GM18520 (cell line): ENCODE data around the gene RAB36.

Experiments used
- ATAC-seq: cut with Tn5 transposase; IDR thresholded peaks from one replicate; pipeline ENCODE4 v1.9.1; 2021; ENCODE audit not compliant: unreplicated experiment

RAB36 gene

GRCh38 chr22:23180301-23180892 is 35.1 kb downstream of the RAB36 start, which contains the start of gene BCR:
BCR (plus strand) TSS chr22:23180509; CDS start chr22:23180961, 452 bp downstream.
- ATAC-seq, result no peak

DNA sequence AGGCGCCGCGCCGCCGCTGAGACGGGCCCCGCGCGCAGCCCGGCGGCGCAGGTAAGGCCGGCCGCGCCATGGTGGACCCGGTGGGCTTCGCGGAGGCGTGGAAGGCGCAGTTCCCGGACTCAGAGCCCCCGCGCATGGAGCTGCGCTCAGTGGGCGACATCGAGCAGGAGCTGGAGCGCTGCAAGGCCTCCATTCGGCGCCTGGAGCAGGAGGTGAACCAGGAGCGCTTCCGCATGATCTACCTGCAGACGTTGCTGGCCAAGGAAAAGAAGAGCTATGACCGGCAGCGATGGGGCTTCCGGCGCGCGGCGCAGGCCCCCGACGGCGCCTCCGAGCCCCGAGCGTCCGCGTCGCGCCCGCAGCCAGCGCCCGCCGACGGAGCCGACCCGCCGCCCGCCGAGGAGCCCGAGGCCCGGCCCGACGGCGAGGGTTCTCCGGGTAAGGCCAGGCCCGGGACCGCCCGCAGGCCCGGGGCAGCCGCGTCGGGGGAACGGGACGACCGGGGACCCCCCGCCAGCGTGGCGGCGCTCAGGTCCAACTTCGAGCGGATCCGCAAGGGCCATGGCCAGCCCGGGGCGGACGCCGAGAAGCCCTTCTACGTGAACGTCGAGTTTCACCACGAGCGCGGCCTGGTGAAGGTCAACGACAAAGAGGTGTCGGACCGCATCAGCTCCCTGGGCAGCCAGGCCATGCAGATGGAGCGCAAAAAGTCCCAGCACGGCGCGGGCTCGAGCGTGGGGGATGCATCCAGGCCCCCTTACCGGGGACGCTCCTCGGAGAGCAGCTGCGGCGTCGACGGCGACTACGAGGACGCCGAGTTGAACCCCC is 35.8 kb downstream of the RAB36 start:
- ATAC-seq, result no peak

DNA sequence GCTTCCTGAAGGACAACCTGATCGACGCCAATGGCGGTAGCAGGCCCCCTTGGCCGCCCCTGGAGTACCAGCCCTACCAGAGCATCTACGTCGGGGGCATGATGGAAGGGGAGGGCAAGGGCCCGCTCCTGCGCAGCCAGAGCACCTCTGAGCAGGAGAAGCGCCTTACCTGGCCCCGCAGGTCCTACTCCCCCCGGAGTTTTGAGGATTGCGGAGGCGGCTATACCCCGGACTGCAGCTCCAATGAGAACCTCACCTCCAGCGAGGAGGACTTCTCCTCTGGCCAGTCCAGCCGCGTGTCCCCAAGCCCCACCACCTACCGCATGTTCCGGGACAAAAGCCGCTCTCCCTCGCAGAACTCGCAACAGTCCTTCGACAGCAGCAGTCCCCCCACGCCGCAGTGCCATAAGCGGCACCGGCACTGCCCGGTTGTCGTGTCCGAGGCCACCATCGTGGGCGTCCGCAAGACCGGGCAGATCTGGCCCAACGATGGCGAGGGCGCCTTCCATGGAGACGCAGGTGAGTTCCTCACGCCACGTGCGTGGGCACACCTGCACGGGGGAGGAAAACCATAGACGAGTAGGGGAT is 36.5 kb downstream of the RAB36 start:
- no peak for ATAC-seq

GRCh38 chr22:23182309-23183060 is 37.2 kb downstream of the RAB36 start:
- no peak for ATAC-seq

DNA sequence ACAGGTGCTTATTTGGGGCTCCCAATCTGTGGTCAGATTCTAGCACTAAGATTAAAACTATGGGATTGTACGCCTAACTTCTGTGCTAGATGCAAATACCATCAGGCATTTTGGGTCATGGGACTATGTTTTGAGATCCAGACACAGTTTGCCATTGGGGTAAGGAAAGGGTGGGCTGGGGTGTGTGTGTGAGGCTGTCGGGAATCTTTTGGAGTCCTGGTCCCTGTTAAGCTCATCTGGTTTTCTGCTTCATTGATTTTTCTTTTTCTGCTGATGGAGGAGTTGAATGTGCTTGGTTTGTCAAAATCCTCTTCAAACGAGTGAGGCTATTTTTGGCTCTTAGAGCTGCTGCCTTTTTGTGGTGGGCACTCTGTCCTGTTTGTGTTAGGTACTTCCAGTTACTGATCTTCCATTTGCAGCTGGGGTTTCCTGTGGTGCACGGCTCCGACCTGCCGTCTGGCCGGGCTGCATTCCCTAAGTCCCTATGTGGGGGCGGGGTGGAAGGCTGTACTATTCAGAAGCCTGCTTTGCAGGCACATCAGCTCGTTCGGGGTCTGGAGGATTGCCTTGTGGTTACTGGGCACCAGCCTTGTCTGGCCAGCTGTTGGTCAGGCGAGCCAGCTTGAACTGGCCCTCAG is 37.9 kb downstream of the RAB36 start:
- no peak for ATAC-seq

DNA sequence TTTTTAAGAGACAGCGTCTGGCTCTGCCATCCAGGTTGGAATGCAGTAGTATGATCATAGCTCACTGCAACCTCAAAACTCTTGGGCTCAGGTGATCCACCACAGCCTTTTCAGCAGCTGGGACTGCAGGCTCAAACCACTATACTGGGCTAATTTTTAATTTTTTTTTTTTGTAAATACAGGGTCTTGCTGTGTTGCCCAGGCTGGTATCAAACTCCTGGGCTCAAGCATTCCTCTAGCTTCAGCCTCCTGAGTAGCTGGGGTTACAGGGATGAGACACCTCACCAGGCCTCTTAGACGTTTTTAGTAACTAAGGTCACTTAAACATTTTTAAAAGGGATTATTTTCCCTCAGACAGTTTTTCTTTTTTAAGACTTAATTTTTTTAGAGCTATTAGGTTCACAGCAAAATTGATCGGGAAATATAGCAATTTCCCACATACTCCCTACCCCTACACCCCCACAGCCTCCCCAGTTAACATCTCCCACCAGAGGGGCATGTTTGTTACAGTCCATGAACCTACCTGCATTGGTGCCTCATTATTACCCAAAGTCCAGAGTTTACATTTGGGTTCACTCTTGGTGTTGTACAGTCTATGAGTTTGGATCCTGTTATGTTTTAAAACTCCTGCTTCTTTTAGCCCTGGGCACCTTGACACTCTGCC is 39.0 kb downstream of the RAB36 start:
- no peak for ATAC-seq

DNA sequence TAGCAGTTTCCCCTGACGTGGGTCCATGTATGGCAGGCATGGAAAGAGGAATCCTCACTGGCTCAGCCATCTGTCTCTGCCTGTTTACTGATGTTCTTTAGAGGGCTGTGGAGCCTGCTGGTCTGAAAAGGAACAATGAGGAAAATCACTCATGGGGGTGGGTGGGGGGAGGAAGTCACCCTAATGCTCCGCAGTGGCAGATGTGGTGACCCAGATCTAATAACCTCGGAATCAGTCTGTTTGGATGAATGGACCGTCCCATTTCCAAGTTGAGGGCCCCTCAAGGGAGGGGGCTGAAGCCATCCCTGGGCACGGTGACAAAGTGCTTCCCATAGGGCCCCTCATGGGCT is 39.5 kb downstream of the RAB36 start:
- ATAC-seq, result no peak

DNA sequence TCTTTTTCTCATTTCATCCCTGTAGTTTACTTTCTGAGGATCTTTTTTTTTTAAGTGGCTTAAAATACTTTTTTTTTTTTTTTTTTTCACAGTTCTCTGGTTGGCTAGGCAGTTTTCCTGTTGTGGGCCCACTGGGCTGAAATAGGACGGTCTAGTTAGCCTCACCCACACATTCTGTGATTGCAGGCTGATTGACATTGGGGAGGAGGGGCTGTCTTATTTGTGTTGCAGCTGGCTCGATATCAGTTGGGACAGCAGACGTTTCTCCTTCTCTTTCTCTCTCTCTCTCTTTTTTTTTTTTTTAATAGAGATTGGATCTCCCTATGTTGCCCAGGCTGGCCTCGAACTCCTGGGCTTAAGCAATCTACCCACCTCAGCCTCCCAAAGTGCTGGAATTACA is 41.9 kb downstream of the RAB36 start:
- ATAC-seq, result no peak

- ATAC-seq, result no peak
Observed at GRCh38 chr22:23187871-23188700, 42.8 kb downstream of the RAB36 start.

GRCh38 chr22:23190526-23190925 is 45.2 kb downstream of the RAB36 start:
- ATAC-seq, result no peak

GRCh38 chr22:23192133-23192532 is 46.9 kb downstream of the RAB36 start:
- no peak for ATAC-seq

DNA sequence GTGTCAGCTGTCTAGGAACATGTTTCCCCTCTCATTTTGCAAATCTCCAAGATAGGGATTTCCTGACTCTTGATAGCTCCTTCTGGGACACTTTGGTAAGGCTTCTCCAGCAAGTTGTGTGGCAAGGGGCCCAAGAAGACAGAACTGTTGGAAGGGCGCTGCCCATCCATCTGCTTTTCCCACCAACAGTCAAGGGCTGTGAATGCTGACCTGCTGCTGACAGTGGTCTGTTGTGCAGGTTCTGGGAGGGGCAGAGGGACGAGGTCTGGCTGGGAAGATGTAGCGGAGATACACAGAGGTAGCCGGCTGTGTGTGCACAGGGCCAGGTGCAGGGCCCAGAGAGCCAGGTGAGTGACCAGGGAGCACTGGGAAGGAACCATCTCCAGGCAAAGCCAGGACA is 47.3 kb downstream of the RAB36 start:
- ATAC-seq, result no peak

DNA sequence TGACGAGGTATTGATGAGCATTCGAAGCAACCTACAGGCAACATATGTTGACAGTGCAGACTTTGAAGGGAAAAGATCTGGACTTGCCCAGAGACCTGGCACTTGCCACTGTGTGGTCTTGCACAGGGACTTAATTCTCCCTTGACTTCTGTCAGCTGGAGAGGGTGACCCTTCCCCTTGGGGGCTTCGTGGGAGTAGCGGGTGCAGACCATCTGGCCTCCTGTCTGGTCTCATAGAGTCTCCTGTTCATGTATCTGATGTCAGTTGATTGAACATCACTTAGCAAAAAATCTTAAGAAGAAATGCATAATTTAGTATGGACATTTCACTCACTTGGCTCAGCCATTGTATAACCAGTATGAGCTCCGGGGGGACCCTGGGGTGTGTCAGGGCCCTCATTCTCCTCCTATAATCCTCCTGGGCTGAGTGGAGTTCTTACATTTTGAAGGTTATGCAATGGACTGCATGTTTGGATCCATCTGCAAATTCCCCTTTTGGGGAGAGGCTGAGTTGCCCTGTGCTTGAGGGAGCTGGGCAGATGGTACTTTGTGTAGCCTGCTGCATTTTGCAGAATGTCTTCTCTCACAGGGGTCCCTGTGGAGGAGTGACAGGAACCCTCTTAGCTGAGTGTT is 48.0 kb downstream of the RAB36 start:
- no peak for ATAC-seq

GRCh38 chr22:23193882-23194281 is 48.6 kb downstream of the RAB36 start:
- no peak for ATAC-seq

DNA sequence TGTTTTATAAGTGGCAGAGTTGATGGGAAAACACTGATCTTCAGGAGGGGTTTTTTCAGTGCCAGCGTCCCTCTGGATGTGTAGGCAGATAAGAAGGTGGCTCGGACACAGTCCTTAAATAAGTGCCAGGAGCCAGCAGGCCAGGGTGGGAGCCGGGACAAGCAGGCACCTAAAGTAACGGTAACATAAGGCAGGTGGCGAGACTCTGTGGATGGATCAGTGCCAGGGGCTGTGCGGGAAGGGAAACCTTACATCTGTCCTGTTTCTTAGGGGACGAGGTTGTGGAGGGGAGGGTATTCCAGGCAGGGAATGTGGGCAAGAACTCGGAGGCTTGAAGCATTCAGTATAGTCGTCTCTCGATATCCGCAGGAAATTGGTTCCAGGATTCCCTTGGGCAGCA is 50.9 kb downstream of the RAB36 start:
- ATAC-seq, result no peak

DNA sequence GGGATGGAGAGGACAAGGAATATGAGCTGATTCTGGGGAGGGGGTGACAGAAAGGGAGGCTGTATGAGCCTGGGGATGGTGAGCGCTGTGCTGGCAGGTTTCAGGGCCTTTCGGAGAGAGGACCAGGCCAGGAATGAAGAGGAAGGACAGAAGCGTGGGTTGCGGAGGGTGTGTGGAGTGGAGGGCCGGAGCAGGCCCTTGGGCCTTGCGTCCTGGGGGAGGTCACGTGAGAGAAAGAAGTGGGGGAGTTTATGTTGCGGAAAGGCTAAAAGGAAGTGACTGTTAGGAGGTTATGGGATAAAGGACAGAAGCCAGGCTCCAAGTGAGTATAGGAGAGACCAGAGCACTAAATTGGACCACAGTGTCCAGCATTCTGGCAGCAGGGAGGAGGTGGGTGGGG is 52.6 kb downstream of the RAB36 start:
- no peak for ATAC-seq

- no peak for ATAC-seq
Observed at GRCh38 chr22:23199159-23199558, 53.9 kb downstream of the RAB36 start.

DNA sequence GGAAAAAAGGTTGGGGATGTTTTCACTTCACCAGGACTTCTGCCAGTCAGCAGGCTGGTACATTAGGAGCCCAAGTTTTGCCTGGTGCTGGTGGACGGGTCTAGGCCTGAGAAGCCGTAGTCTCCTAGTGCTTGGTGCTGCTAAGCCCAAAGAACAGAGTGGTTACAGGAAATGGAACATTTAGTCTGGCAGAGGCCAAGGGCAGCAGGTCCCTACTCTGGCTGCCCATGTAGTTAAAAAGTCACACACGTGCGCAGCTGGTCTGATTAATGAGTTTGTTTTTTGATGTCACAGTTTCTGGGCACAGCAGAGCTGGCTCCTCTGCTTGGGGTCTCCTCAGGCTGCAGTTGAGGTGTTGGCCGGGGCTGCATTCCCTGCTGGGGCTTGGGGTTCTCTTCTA is 55.6 kb downstream of the RAB36 start:
- no peak for ATAC-seq

DNA sequence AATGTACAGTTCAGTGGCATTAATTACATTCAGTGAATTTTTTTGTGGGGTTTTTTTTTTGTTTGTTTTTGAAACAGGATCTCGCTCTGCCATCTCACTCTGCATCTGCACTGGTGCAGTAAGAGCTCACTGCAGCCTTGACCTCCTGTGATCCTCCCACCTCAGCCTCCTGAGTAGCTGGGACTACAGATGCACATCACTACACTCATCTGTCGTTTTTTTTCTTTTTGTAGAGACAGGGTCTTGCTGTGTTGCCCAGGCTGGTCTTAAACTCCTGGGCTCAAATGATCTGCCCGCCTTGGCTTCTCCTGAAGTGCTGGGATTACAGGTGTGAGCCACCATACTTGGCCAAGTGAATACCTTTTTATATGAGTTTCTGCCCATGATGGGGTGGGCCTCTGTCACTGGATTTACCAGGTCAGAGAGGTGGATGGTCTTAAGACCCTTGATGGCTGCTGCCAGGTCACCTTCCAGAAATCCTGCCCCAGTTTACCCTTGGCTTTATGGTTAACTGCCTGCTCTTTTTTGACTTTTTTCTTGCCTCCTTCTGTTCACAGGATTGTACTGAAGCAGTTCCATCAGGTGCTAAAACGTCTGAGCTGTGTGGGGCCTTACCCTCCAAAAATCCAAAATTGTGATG is 57.7 kb downstream of the RAB36 start:
- ATAC-seq, result no peak
